ENCODE results near the gene CTBP1.

CTBP1 gene

GRCh38 chr4:1207603-1208265, 41.2 kb downstream of the CTBP1 start:
- DNase-seq = no peak

- no peak for DNase-seq
These were observed 41.8 kb downstream of the CTBP1 start for GRCh38 chr4:1207157-1207470.

DNA sequence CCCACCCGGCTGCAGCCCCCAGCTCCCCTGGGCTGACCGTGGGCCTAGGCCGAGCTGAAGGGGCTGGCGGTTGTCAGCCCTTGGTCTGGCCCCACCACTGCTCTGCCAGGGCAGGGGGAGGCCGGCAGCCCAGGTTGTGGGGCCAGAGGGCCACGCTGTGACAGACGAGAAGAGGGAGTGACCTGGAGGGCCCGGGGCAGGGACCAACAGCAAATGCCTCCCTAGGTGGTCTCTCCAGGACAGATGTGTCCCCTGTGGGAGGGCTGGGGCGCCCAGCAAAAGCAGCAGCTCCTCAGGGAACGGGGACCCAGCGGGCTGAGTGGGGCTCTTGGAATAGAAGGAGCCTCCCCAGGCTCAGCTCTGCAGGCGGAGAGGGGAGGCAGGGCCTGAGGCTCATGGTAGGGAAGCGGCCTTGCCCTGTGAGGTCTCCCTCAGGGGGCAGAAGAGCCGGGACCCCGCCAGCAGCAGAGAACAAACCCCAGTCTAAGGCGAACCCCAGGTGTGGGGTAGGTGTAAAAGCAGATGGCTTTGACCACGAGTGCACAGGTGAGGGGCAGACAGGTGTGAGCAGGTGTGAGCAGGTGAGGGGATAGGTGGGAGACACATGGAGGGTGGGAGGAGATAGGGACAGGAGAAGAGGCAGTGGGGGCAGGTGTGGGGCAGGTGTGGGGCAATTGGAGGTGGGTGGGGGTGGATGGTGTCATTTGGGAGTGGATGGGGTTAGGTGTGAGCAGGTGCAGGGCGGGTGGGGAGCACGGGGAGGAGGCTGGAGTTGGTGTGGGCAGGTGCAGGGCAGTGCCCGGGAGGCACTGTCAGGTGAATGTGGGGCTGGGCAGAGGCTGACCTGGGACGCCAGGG, 42.4 kb downstream of the CTBP1 start:
- no peak for DNase-seq

DNA sequence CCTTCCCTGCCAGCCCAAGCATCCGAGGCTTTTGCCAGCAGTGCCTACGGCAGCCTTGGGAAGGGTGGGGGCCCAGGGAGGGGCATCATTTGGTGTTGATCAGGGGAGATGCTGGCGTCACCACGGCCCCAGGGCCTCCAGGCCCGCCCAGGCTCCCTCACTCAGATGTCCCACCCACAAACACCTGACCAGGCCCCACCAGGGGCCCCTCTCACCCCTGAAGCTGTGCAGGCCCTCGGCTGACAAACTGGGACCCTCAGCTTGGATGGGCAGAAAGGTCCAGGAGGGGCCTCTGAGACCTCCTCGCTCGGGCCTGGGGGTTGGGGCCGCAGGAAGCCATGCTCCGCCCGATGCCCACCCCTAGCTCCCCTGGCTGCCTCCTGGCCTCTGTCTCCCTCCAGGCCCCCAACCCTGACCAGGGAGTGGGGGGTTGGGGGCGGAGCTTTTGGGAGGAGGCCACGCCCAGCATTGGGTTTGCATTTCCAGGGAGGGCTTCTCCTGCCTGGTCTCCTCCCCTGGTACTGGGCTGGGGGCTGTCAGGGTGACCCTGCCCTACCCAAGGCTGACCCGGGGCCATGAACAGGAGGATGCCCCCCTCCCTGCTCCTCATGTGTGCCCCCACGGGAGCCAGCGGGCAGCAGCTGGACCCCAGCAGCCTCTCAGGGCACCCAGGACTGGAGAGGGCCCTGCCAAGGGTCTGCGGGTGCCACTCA, 43.2 kb downstream of the CTBP1 start:
- DNase-seq = no peak

GRCh38 chr4:1204828-1205585, 43.9 kb downstream of the CTBP1 start:
- no peak for DNase-seq

DNA sequence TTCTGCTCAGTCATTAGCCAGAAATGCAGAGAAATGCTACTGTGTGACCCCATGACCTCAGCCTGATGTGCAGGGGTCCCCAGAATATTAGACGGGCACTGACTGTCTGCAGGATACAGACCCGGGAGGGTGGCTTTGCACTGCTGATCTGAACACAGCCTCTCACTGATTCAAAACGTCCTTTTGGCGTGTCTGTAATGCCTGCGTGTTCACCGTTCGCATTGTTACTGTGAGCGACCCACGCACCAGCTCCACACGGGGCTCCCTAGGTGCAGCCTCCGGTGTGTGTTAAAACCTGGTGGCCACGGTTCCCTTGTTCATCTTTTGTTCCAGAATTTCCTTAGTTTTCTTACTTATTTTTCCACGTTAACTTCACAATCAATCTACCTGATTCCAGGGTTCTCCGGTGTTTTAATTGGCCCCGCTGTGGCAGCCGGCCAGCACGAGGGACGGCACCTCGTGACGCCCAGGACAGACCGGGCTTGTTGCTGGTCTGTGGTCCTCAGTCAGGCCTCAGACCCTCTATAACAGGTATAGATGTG, 44.6 kb downstream of the CTBP1 start:
- no peak for DNase-seq

DNA sequence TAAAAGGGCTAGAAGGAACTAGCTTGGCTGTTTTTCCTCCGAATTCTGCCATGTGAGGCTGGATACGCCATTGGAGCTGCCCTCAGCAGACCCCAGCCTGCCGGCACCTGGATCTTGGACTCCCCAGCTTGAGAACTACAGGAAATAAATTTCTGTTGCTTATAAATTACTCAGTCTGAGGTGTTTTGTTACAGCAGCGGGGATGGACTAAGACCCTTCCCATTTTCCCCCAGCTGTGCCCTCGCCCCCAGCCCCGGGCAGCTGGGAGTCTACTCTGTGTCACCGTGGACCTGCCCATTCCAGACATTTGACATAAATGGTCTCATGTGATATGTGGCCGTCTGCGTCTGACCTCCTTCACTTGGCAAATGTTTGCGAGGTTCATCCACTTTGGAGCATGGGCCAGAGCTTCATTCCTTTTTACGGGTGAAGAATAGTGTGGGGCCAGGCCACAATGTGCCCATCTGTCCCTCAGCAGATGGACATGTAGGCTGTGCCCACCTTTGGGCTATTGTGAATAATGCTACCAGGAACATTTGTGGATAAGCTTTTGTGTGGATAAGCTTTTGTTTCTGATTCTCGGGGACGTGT, 45.8 kb downstream of the CTBP1 start:
- no peak for DNase-seq

DNA sequence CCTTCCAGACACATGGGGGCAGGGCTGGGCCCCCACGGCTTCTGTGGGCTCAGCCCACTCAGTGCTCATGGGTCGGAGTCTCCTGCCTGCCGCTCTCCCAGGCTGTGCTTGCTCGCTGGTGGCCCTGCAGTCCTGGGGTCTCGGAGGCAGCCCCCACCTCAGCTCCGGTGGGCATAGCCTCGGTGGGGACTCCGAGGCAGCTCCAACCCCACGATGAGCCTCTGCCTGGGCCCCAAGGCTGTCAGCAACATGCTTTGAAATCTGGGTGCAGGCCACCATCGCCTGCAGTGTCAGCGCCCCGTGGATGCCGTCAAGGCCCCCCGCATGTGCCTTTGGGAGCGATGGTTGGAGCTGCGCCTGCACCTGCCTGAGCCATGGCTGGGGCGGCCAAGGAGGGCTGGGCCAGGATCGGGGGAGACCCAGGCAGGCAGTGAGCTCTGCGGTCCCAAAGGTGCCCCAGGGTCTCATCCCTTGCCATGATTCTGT, 46.4 kb downstream of the CTBP1 start:
- no peak for DNase-seq

DNA sequence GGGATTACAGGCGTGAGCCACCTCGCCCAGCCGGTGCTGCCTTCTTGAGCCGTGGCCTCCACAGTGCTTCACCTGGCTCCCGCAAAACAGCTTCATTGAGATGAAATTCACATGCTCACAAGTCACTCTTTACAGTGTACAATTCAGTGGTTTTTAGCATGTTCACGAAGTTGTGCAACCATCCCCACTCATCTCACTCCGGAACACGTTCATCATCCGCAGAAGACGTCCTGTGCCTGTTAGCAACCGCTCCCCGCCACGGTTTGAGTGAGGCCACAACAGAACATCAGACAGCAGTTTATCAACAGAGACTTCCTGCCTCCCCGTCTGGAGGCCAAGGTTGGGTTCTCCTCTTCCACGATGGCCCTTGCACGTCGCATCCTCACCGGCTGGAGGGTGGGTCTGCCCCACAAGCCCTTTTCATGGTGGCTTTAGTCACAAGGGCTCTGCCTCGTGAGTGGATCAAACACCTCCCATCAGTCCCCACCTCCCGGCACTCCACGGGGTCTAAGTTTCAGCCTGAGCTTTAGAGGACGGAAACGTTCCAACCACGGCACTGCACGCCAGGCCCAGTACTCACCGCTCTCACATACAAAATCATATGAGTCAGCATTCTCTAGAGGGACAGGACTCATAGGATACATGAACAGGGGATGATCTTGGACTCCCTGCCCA, 46.9 kb downstream of the CTBP1 start:
- peak; percentile 87 for DNase-seq

DNA sequence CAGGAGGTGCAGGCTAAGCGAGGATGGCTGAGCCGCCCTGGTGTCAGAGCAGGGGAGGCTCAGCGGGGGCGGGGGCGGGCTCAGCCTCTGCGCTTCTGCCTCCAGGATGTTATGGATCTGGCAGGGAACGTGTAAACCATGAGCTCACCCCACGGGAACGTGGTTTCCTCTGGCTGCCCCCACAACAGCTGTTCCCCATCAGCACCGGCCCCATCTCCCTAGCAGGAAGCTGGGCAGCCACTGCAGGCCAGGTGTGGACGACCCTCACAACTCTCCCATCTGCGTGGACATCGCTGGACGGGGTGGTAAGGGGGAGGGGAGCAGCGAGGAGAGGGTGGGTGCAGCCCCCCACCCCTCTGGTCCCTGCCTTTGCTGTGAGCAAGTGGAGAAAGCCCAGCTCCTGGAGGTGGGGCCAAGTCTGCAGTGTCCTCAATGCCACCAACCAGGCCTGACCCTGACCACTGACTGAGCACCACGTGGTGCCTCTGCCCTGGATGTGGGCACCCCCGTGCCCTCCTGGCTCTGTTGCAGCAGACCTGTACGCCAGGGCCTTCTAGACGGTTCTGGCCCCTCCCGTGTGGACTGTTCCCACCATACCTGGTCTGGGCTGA, 48.4 kb downstream of the CTBP1 start:
- no peak for DNase-seq

- DNase-seq = no peak
These were observed 49.2 kb downstream of the CTBP1 start for GRCh38 chr4:1199556-1200331.

GRCh38 chr4:1198098-1198844, 50.7 kb downstream of the CTBP1 start:
- no peak for DNase-seq

GRCh38 chr4:1196421-1197183, 52.3 kb downstream of the CTBP1 start:
- no peak for DNase-seq

GRCh38 chr4:1195891-1196401, 53.0 kb downstream of the CTBP1 start:
- DNase-seq = no peak

DNA sequence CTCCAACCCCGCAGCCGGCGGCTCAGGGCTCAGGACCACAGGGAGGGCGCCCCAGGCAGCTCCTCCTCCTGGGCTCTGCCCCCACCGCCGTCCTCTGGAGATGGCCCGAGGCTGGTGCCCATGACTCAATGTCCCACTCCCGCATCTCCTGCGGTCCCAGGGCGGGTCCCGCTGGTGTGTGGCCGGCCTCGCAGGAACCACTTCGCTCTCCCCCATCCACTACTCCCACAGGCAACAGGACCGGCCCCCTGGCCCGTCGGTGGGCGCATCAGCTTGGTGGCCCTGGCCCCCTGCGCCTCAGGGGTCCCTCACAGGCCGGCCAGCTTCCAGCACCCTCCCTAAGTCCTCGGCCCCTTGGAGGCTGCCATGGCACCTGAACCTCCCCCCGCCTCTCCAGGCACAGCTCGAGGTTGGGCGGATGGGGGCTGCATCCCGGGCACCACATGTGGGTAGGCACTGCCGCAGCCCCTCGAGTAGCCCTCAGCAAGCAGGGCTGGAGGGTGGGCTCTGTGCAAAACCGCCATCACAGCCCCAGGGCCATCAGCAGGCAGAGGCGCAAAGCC, 53.7 kb downstream of the CTBP1 start:
- no peak for DNase-seq

GRCh38 chr4:1194010-1194900, 54.7 kb downstream of the CTBP1 start:
- no peak for DNase-seq
